K562 (cell line): ENCODE data around the gene NF2. TPM values are rescaled to one million over a fixed set of nuclear protein-coding genes. Genes with fewer than 3 reads are reported as not detected.

Source experiments
- AFF1 ChIP-seq, 2 experiments: fragments of 450-650 bp; IDR thresholded peaks; 2 replicates each; pipeline ENCODE4 v1.6.1; 2018; ENCODE audit warnings: mild to moderate bottlenecking in 2 of 2, low read depth in 1 of 2; ENCODE audit not compliant: partially characterized antibody in 2 of 2
- ARID4B ChIP-seq: sonication (generic); formaldehyde crosslinking; IDR thresholded peaks from 2 replicates; pipeline ENCODE4 v1.8.0; 2022; ENCODE audit warnings: mild to moderate bottlenecking, missing genetic modification reagents
- CEBPG ChIP-seq, 3 experiments: fragments of 200-800 bp in 1 of 3; sonication (Bioruptor generic) in 1 of 3; sonication (generic) in 1 of 3; formaldehyde crosslinking in 1 of 3; IDR thresholded peaks in 2 of 3; conservative IDR thresholded peaks in 1 of 3; 2 replicates each; pipeline versions ENCODE4 v1.6.1 to v1.8.0; 2016 to 2022; ENCODE audit warnings: missing compliant biosample characterization in 2 of 3, missing genetic modification characterization in 2 of 3, mild to moderate bottlenecking in 1 of 3, missing genetic modification reagents in 1 of 3
- EHMT2 ChIP-seq: fragments of 450-650 bp; IDR thresholded peaks from 2 replicates; pipeline ENCODE4 v1.6.1; 2018; ENCODE audit warnings: antibody characterized with exemption
- ESRRB ChIP-seq: fragments of 250-450 bp; sonication (Bioruptor Pico); IDR thresholded peaks from 2 replicates; pipeline ENCODE4 v1.5.0; 2020; ENCODE audit warnings: mild to moderate bottlenecking, moderate library complexity, borderline replicate concordance
- HDAC3 ChIP-seq: fragments of 450-650 bp; IDR thresholded peaks from 2 replicates; pipeline ENCODE4 v1.6.1; 2018; ENCODE audit warnings: borderline replicate concordance, mild to moderate bottlenecking, moderate library complexity; ENCODE audit not compliant: partially characterized antibody
- HES1 ChIP-seq: fragments of 450-650 bp; IDR thresholded peaks from 2 replicates; pipeline ENCODE4 v1.6.1; 2016; ENCODE audit warnings: low read depth, mild to moderate bottlenecking, moderate library complexity
- NR3C1 ChIP-seq: sonication (generic); formaldehyde crosslinking; IDR thresholded peaks from 2 replicates; pipeline ENCODE4 v1.8.1; 2022; ENCODE audit warnings: missing genetic modification reagents
- PRMT5 ChIP-seq: sonication (generic); formaldehyde crosslinking; IDR thresholded peaks from 2 replicates; pipeline ENCODE4 v1.5.0; 2020; ENCODE audit warnings: missing genetic modification reagents
- SIN3A ChIP-seq, 2 experiments: fragments of 150-350 bp in 1 of 2; IDR thresholded peaks; 2 replicates each; pipeline ENCODE4 v1.6.1; 2011 to 2016; ENCODE audit warnings: borderline replicate concordance in 2 of 2, low read depth in 2 of 2, low read length in 2 of 2, mild to moderate bottlenecking in 2 of 2, moderate library complexity in 2 of 2; ENCODE audit not compliant: control insufficient read depth in 1 of 2
- TFAP4 ChIP-seq: sonication (generic); formaldehyde crosslinking; IDR thresholded peaks from 2 replicates; pipeline ENCODE4 v1.8.0; 2022; ENCODE audit warnings: missing genetic modification reagents, mild to moderate bottlenecking, moderate library complexity, borderline replicate concordance
- YBX1 ChIP-seq: fragments of 450-650 bp; IDR thresholded peaks from 2 replicates; pipeline ENCODE4 v1.7.1; 2016; ENCODE audit warnings: mild to moderate bottlenecking
- ZNF511 ChIP-seq: sonication (generic); formaldehyde crosslinking; IDR thresholded peaks from 2 replicates; pipeline ENCODE4 v1.8.0; 2022; ENCODE audit warnings: mild to moderate bottlenecking, missing genetic modification reagents
- ZNF766 ChIP-seq: fragments of 200-800 bp; sonication (Bioruptor generic); conservative IDR thresholded peaks from 2 replicates; pipeline ENCODE4 v1.6.1; 2016; ENCODE audit warnings: missing genetic modification characterization, missing compliant biosample characterization
- polyA plus RNA-seq, 8 experiments: library from polyadenylated mRNA; depleted of rRNA in 4 of 8; stranded (reverse) in 5 of 8; unstranded in 3 of 8; fragments of >200 nt; fragmentation: Nextera tagmentation in 2 of 8; fragmentation: Illumina TruSeq in 1 of 8; extraction: Ambion mirVana in 2 of 8; extraction: Trizol in 1 of 8; gene quantifications; 2 replicates each; pipeline versions ENCODE4 v1.2.1 to v1.2.3, GENCODE V29; 2011 to 2014; ENCODE audit warnings: inconsistent platforms in 1 of 8, missing spikeins in 1 of 8
- total RNA-seq, 7 experiments: library from RNA; depleted of rRNA in 6 of 7; stranded (reverse); fragments of >200 nt in 6 of 7; fragmentation: Illumina TruSeq in 2 of 7; extraction: Trizol in 2 of 7; gene quantifications; 2 replicates each; pipeline versions ENCODE4 v1.2.1 to v1.2.3, GENCODE V29; 2011 to 2021; ENCODE audit warnings: low replicate concordance in 1 of 7

NF2 gene
- total and polyA plus RNA-seq, 9 of the 15 experiments (the other 6 are each of a cell fraction or from before 2014, with no cell fraction given), result 2.2 to 32.5 (median 15.2) TPM

GRCh38 chr22:29716814-29717545, 113.5 kb downstream of the NF2 start (continued):
- TF ChIP-seq AFF1 (IDR thresholded peaks at IDR 0.05; ENCODE audit: low read depth in 1 of 2, partially characterized antibody in 2 of 2) (peak in 1 of 2 experiments; percentile 61), YBX1 (no peak), ZNF511 (CRISPR knock-in tag) (peak; percentile 91), HDAC3 (no peak), CEBPG (CRISPR knock-in tag; IDR thresholded peaks at IDR 0.05) (no peak), CEBPG (tag; conservative IDR thresholded peaks at IDR 0.05 in 1 of 2, IDR thresholded peaks at IDR 0.05 in 1 of 2) (no peak), NR3C1 (peak; percentile 73; the same call in 1 of the 2 replicates), TFAP4 (CRISPR knock-in tag) (peak; percentile 97), EHMT2 (peak; percentile 98), HES1 (no peak), SIN3A (IDR thresholded peaks at IDR 0.05; ENCODE audit: borderline replicate concordance in 2 of 2, control insufficient read depth in 1 of 2, low read depth in 2 of 2, low read length in 2 of 2) (peak; percentile 78 to 89; a peak in 3 of 4 replicates), ARID4B (peak; percentile 89), PRMT5 (peak; percentile 88; the same call in 1 of the 2 replicates), ZNF766 (CRISPR knock-in tag) (peak; percentile 75; the same call in 1 of the 2 replicates), ESRRB (CRISPR knock-in tag) (no peak)
